CD4-positive, alpha-beta T cell (primary cell): ENCODE data around the gene PDLIM4. TPM values are rescaled to one million over a fixed set of nuclear protein-coding genes. Genes with fewer than 3 reads are reported as not detected.

Experiments
- ATAC-seq: fragments of 200-7000 bp; cut with Tn5 transposase; one replicate; pipeline ENCODE4 v1.10.0; 2022; ENCODE audit warnings: mild to moderate bottlenecking; ENCODE audit not compliant: poor library complexity
- CTCF ChIA-PET: fragments of 350-600 bp; sonication (Branson Sonifier 250); formaldehyde crosslinking; loops from one replicate; lab custom pipeline; 2021; ENCODE audit warnings: antibody characterized with exemption, inconsistent platforms; lab: Charles Lee
- POLR2A ChIA-PET: fragments of 350-600 bp; sonication (Branson Sonifier 250); formaldehyde crosslinking; loops from one replicate; lab custom pipeline; 2021; ENCODE audit warnings: antibody characterized with exemption, inconsistent platforms; lab: Charles Lee
- DNase-seq, 14 experiments: peaks; one replicate each; pipeline ENCODE4 v3.0.0-alpha.2; 2013 to 2020; ENCODE audit warnings: mixed read lengths in 2 of 14
- H3K27ac ChIP-seq, 2 donors: one replicate each; pipeline versions ENCODE4 v1.5.1 to v1.7.0; 2013; ENCODE audit warnings: low read length in 2 of 2, low read depth in 1 of 2, mild to moderate bottlenecking in 1 of 2
- H3K27me3 ChIP-seq, 2 experiments: 1 replicate in 1 of 2; 2 replicates in 1 of 2; pipeline versions ENCODE4 v1.6.1 to v1.7.0; 2013; ENCODE audit warnings: low read length in 2 of 2, control low read depth in 1 of 2, mild to moderate bottlenecking in 1 of 2, moderate library complexity in 1 of 2; ENCODE audit not compliant: insufficient read depth in 2 of 2, control insufficient read depth in 1 of 2
- H3K36me3 ChIP-seq: one replicate; pipeline ENCODE4 v1.6.1; 2013; ENCODE audit warnings: low read length, control low read depth; ENCODE audit not compliant: insufficient read depth
- H3K4me1 ChIP-seq: one replicate; pipeline ENCODE4 v1.6.1; 2013; ENCODE audit warnings: low read length, control low read depth; ENCODE audit not compliant: insufficient read depth
- H3K4me3 ChIP-seq: one replicate; pipeline ENCODE4 v1.5.1; 2013; ENCODE audit warnings: mild to moderate bottlenecking, low read length, moderate library complexity
- H3K9me3 ChIP-seq, 2 experiments: 1 replicate in 1 of 2; 2 replicates in 1 of 2; pipeline versions ENCODE4 v1.6.1 to v1.7.0; 2013; ENCODE audit warnings: low read length in 2 of 2, mild to moderate bottlenecking in 2 of 2, control low read depth in 1 of 2, moderate library complexity in 1 of 2; ENCODE audit not compliant: control insufficient read depth in 1 of 2, insufficient read depth in 1 of 2
- H3K27ac Mint-ChIP-seq: one replicate; pipeline ENCODE4 v1.8.0; 2020; ENCODE audit warnings: mixed read lengths
- H3K27me3 Mint-ChIP-seq: one replicate; pipeline ENCODE4 v1.8.0; 2021; ENCODE audit warnings: mixed read lengths
- H3K36me3 Mint-ChIP-seq: one replicate; pipeline ENCODE4 v1.8.0; 2021; ENCODE audit warnings: low read depth, mixed read lengths
- H3K4me1 Mint-ChIP-seq: one replicate; pipeline ENCODE4 v1.8.0; 2021; ENCODE audit warnings: low read depth, mixed read lengths
- H3K4me3 Mint-ChIP-seq: one replicate; pipeline ENCODE4 v1.8.0; 2020; ENCODE audit warnings: mild to moderate bottlenecking, mixed read lengths
- H3K9me3 Mint-ChIP-seq: one replicate; pipeline ENCODE4 v1.8.0; 2020; ENCODE audit warnings: mixed read lengths
- intact Hi-C, 2 experiments: fragments of 100-400 bp; cut with DNase I in 1 of 2; cut with micrococcal nuclease in 1 of 2; formaldehyde crosslinking; loops; one replicate each; pipeline versions ENCODE4 v1.15.1 to v1.9.0; 2023 to 2025; cut with DNase I, micrococcal nuclease
- total RNA-seq, 174 experiments: library from RNA in 2 of 174; stranded (reverse) in 2 of 174; gene quantifications; one replicate each; pipeline ENCODE4 v1.2.3 and lab custom pipeline; 2021 to 2026
- TF ChIP-seq, protein P1 (sequence below): fragments of 200-600 bp; IDR thresholded peaks from one replicate; pipeline ENCODE4 v1.8.0; 2022; ENCODE audit warnings: antibody characterized with exemption, mild to moderate bottlenecking

The PDLIM4 gene
- total RNA-seq, 2 experiments from 2014 or later, result not detected

DNA sequence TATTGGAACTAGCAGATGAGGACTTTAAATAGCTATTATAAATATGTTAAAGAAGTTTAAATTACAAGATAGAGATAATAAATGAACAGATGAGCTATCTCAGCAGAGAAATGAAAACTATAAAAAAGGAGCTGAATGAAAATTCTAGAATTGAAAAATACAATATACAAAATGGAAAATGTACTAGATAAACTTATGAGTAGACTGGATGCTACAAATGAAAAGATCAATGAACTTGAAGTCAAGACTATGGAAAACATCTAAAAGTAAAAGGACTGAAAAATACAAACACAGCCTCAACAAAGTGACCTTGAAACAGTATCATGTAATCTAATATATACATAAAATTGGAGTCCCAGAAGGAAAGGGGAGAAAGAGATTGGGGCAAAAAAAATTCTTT is 10.7 kb upstream of the PDLIM4 start:
- Histone ChIP-seq H3K27me3 (no peaks in the 10 kb centered on the region), H3K27ac (no peak overlapping the region), H3K9me3 (peaks cover 20 to 35% of the 10 kb centered on the region in 2 experiments), H3K36me3 (no peaks in the 10 kb centered on the region), H3K4me3 (no peak overlapping the region), H3K4me1 (no peaks in the 10 kb centered on the region)
- TF ChIP-seq, protein P1, sequence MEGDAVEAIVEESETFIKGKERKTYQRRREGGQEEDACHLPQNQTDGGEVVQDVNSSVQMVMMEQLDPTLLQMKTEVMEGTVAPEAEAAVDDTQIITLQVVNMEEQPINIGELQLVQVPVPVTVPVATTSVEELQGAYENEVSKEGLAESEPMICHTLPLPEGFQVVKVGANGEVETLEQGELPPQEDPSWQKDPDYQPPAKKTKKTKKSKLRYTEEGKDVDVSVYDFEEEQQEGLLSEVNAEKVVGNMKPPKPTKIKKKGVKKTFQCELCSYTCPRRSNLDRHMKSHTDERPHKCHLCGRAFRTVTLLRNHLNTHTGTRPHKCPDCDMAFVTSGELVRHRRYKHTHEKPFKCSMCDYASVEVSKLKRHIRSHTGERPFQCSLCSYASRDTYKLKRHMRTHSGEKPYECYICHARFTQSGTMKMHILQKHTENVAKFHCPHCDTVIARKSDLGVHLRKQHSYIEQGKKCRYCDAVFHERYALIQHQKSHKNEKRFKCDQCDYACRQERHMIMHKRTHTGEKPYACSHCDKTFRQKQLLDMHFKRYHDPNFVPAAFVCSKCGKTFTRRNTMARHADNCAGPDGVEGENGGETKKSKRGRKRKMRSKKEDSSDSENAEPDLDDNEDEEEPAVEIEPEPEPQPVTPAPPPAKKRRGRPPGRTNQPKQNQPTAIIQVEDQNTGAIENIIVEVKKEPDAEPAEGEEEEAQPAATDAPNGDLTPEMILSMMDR, result no peak
- Mint-ChIP-seq H3K9me3 (peaks cover 10% of the 10 kb centered on the region), H3K4me1 (no peaks in the 10 kb centered on the region), H3K27me3 (peaks cover 8% of the 10 kb centered on the region), H3K4me3 (no peak overlapping the region), H3K36me3 (peaks cover 7% of the 10 kb centered on the region), H3K27ac (no peak overlapping the region)
- intact Hi-C loops, result no loop called here
- DNase-seq (no peak), ATAC-seq (no peak)
- CTCF ChIA-PET, result no interaction called here
- POLR2A ChIA-PET, result no interaction called here

DNA sequence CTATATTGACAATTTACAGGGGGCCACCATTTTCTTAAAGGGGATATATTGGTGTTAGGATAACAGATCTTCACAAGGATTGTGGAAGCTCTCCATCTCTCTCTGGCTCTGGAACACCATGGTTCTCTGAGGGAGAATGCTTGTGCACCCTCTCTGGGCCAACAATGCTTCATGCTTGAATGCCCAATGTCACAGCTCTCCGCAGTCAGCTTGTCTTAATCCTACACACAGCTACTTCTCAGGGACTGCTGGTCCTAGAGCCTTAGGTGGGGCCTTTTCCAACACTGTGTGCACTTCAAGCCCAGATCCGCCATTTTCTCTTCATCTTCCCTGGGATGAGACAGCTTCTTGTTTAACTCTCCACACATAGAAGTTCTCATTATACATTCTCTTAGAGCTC is 6.9 kb upstream of the PDLIM4 start:
- Mint-ChIP-seq H3K9me3 (peaks cover 5% of the 10 kb centered on the region), H3K36me3 (no peaks in the 10 kb centered on the region), H3K4me3 (no peak overlapping the region), H3K27ac (no peak overlapping the region), H3K4me1 (no peaks in the 10 kb centered on the region), H3K27me3 (peaks cover 8% of the 10 kb centered on the region)
- Histone ChIP-seq H3K4me1 (no peaks in the 10 kb centered on the region), H3K27ac (no peak overlapping the region), H3K4me3 (no peak overlapping the region), H3K27me3 (peaks cover 0 to under 1% of the 10 kb centered on the region in 2 experiments), H3K9me3 (peaks cover 13 to 15% of the 10 kb centered on the region in 2 experiments), H3K36me3 (no peaks in the 10 kb centered on the region)
- intact Hi-C loops, result no loop called here
- ATAC-seq, result no peak
- TF ChIP-seq, protein P1, result no peak
- POLR2A ChIA-PET, result no interaction called here
- DNase-seq, result no peak
- CTCF ChIA-PET, result no interaction called here

DNA sequence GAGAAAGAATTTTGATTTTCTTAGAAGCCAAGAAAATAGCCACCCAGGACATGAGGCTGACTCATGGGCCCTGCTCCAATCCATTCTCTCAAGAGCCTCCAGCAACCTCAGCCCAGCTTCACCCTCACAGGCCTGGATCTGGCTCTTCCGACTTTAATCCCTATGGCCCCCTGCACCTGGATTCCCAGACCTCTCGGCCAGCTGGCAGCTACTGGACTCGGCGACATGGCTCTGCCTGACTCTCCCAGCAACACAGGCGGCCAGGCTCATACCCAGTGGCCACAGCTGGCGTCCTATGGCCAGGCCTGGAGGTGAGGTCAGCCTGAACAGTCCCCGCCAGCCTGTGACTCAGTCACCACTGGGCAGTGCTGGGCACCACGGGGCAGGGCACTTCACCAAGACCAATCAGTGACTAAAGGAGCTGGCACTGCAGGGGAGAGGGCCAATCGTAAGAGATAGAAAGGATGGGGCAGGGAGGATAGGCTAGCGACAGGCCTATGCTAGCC is 6.2 kb upstream of the PDLIM4 start:
- TF ChIP-seq, protein P1, result no peak
- Histone ChIP-seq H3K4me1 (no peaks in the 10 kb centered on the region), H3K9me3 (peaks cover 7 to 9% of the 10 kb centered on the region in 2 experiments), H3K27me3 (peaks cover 2 to 7% of the 10 kb centered on the region in 2 experiments), H3K27ac (no peak overlapping the region), H3K4me3 (no peak overlapping the region), H3K36me3 (no peaks in the 10 kb centered on the region)
- ATAC-seq (no peak), DNase-seq (peak in 1 of 14 experiments; percentile 24)
- intact Hi-C loops, result no loop called here
- CTCF ChIA-PET, result no interaction called here
- no peak overlapping the region for H3K4me3 Mint-ChIP-seq
- peaks cover 15% of the 10 kb centered on the region for H3K27me3 Mint-ChIP-seq
- POLR2A ChIA-PET, result no interaction called here
- no peak overlapping the region for H3K27ac Mint-ChIP-seq
- no peaks in the 10 kb centered on the region for H3K9me3 Mint-ChIP-seq
- no peaks in the 10 kb centered on the region for H3K36me3 Mint-ChIP-seq
- no peaks in the 10 kb centered on the region for H3K4me1 Mint-ChIP-seq
